GM18499 (cell line): ENCODE data around the gene RPL6.
"Not testable (repeated sequence)": the region's sequence is repeated elsewhere in the genome, so short reads cannot be mapped to it uniquely, and the experiment has no call there.

Source experiments
- ATAC-seq: cut with Tn5 transposase; IDR thresholded peaks from one replicate; pipeline ENCODE4 v1.9.1; 2021; ENCODE audit warnings: moderate number of reproducible peaks; ENCODE audit not compliant: insufficient read depth, unreplicated experiment

The RPL6 gene

DNA sequence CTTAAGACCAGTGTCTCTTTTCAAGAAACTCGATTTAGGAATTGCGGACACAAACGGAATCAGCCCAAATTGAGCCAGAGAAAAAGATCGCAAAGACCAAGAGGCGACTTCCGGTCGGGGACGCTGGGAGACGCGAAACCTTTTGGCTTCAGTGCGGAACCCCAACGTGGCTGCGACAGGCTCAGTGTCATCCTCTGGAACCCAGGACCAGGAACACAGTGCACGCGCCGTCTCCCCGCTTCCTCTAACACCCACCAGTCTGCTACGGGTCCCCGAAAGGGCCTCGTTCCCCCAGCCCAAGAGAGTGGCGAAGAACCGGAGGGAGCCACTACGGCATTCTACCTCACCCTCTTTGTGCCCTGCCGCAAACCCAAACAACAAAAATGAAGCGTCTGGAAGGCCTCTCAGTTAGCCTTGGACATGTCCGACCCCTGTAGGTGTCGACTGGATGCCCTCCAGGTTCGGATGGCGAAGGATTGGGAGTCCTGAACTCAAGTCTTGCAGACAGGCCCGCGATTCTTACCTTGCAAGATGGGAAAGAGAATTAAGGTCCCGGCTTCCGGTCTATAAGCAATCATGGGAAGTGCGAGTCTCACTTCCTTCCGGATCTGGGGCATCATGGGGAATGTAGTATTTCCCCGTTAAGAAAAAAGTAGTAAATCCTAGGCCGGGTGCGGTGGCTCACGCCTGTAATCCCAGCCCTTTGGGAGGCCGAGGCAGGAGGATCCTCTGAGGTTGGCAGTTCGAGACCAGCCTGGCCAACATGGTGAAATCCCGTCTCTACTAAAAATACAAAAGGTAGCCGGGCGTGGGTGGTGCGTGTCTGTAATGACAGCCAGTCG lies at the start of gene RPL6:
RPL6 (minus strand) TSS at position 542 of the 842 bp plus-strand sequence. CDS start 949 bp downstream, outside the sequence.
- no peak for ATAC-seq

DNA sequence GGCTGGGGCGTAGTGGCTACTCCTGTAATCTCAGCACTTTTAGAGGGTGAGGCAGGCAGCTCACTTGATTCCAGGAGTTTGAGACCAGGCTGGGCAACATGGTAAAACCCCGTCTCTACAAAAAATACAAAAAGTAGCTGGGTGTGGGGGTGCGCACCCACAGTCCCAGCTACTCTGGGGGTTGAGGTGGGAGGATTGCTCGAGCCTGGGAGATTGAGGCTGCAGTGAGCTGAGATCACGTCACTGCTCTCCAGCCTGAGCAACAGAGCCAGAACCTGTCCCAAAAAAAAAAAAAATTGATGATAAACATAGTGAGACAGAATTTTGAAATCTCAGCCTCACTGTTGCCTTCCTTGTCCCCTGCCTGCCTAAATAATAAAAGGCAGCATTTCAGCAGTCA lies 49.3 kb upstream of the RPL6 start:
- ATAC-seq, result no peak

DNA sequence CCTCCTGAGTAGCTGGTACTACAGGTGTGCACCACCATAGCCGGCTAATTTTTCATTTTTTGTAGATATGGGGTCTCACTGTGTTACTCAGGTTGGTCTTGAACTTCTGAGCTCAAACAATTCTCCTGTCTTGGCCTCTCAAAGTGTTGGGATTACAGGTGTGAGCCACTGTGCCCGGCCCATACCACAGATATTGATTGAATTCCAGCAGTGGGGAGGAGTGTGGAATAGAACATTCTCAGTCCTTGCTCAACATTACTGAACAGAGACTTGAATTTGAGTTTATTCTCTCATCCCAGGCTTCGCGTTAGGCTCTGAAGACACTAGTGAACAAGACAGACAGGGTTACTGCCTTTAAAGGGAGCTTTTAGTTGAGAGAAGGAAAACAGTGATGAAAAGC lies 48.9 kb upstream of the RPL6 start:
- ATAC-seq, result no peak

DNA sequence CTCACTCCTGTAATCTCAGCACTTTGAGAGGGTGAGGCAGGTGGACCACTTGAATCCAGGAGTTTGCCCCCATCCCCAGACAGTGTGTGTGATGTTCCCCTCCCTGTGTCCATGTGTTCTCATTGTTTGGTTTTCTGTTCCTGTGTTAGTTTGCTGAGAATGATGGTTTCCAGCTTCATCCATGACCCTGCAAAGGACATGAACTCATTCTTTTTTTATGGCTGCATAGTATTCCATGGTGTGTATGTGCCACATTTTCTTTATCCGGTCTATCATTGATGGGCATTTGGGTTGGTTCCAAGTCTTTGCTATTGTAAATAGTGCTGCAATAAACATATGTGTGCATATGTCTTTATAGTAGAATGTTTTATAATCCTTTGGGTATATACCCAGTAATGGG lies 47.7 kb upstream of the RPL6 start:
- not testable (repeated sequence) for ATAC-seq

DNA sequence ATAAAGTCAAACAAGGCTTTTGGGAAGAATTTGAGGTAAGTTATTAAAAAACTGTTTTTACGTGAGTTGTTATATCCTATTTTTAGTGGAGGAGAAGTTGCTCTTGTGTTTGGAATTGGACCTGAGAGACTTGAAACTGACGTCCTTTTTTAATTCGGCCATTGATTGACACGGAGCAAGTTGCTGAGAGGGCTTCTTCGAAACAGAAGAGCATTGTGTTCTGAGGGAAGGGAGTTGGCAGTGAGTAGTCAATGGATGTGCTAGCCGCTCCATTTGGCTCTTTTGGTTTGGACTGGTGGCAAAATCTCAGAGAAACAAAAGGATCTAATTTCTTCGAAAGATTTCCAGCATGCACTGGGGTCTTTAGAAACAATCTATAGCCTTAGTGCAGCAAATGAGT lies 46.6 kb upstream of the RPL6 start:
- ATAC-seq, result no peak

DNA sequence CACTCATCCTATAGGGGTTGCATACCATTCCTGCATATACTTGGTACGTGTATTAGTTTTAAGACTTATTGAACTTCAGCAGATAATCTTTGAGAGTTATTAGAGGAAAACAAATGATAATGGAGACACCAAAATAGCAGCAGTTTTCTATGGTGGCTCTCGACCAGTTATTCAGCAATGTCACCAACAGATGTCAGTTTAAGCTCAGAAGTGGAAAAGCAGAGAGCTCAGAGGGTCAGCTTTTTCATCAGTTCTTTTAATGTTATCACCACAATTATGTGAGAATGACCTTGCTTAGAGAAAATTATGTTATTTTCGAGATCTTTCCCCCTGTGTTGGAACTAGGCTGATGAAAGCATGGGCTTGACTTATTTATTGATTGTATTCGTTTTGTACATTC lies 41.3 kb upstream of the RPL6 start:
- no peak for ATAC-seq

DNA sequence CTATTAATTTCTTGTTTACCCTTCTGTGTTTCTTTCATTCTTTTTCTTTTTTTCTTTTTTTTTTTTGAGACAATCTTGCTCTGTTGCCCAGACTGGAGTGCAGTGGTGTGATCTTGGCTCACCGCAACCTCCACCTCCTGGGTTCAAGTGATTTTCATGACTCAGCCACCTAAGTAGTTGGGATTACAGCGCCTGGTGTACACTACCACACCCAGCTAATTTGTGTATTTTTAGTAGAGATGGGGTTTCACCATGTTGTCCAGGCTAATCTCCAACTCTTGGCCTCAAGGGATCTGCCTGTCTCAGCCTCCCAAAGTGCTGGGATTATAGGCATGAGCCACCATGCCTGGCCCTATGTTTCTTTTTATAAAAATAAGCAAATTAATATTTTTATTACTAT lies 38.8 kb upstream of the RPL6 start:
- not testable (repeated sequence) for ATAC-seq

DNA sequence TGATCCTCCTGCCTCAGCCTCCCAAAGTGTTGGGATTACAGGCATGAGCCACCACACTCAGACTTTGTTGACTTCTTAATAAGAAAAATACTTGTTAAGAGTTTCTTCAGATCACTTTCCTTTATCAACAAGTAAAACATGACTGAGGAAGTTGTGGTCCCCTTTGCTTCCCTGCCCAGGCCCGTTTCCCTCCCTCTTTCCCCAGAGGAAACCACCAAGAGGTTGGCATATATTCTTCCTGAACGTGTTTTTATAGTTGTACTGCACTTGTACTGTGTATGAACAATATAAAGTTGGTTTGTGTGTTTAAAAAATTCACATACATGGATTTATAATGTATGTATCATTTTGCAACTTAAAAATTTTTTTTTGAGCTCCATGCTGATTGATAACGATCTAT lies 37.7 kb upstream of the RPL6 start:
- ATAC-seq, result no peak

DNA sequence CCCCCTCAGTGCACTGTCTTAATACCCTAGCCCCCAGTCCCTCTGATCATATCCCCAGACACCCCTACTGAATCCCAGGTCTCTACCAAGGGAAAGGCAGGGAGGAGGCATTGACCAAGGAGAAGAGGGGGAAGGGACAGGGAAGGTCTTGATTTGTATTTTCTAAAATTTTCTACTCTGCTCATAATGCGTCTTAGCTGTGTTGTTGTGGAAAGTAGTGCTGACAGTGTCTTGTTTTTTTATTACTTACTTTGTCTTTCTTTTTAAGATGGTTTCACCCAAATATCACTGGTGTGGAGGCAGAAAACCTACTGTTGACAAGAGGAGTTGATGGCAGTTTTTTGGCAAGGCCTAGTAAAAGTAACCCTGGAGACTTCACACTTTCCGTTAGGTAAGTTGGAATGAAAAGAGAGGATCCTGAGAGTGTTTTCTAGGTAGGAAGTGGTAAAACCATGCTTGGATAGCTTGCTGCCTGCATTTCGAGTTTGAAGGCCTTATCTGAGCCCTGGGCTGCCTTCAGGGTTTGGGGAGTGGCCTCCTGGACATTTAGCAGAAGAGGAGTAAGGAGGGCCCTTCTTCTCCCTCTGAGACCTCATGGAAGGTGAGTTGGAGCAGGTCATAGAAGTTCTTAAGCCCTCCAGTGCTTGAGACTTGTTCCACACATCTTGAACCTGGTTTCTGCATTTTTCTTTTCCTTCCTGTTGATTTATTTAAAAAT lies 36.8 kb upstream of the RPL6 start:
- no peak for ATAC-seq

DNA sequence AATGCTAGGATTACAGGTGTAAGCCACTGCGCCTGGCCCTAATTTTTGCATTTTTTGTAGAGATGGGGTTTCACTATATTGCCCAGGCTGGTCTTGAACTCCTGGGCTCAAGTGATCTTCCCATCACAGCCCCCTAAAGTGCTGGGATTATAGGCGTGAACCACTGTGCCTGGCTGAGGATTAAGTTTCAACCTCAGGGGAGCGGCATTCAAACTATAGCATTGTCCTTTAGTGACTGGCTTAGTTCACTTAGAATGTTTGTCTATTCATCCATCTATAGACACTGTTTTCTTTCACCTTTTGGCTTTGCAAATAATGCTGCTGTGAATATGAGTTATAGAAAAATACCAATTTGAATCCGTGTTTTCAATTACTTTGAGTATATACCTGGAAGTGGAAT lies 34.5 kb upstream of the RPL6 start:
- ATAC-seq, result no peak

DNA sequence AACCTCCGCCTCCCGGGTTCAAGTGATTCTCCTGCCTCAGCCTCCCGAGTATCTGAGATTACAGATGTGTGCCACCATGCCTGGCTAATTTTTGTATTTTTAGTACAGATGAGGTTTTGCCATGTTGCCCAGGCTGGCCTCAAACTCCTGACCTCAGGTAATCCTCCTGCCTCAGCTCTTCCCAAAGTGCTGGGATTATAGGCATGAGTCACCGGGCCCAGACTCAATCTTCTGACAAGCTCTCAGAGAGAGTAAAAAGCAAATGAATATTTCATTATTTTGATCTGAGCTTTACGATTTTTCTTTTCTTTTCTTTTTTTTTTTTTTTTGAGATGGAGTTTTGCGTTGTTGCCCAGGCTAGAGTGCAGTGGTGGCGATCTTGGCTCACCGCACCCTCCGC lies 31.2 kb upstream of the RPL6 start:
- not testable (repeated sequence) for ATAC-seq

DNA sequence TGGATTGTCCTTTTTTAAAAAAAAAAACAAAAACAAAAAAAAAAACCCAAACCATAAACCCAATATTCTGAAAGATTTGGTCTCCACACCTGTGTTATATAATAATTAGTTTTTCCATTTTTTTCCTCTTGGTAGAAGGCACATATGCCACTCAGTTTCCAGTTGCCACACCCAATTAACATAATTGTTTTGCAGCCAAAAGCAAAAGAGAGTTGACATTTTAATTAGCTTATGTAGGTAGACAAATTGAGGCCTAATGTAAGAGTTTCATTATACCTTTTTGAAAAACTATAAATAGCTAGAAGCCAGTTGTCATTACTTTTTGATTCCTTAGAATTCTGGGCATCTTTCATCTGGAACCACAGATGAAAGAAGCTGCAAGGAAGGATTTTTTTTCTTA lies 30.4 kb upstream of the RPL6 start:
- ATAC-seq, result no peak

DNA sequence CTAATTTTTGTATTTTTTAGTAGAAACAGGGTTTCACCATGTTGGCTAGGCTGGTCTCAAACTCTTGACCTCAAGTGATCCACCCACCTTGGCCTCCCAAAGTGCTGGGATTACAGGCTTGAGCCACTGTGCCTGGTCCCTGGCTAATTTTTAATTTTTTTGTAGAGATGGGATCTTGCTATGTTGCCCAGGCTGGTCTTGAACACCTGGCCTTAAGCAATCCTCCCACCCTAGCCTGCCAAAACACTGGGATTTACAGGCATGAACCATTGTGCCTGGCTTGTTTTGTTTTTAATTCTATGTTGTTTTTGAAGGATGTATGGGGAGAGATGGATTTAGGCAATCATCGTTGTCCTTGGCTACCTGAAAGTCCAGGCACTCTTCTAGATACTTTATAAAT lies 29.2 kb upstream of the RPL6 start:
- not testable (repeated sequence) for ATAC-seq

DNA sequence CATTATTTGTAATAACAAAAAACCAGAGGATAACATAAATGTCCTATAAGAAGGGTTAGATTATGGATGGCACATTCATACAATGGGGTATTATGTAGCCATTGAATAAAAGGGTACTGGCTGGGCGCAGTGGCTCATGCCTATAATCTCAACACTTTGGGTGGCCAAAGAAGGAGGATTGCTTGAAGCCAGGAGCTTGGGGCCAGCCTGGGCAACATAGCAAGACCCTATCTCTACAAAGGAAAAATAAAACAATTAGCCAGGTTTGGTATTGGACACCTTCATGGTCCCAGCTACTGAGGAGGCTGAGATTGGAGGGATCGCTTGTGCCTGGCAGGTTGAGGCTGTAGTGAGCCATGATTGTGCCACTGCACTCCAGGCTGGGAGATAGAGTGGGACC lies 24.1 kb upstream of the RPL6 start:
- no peak for ATAC-seq

DNA sequence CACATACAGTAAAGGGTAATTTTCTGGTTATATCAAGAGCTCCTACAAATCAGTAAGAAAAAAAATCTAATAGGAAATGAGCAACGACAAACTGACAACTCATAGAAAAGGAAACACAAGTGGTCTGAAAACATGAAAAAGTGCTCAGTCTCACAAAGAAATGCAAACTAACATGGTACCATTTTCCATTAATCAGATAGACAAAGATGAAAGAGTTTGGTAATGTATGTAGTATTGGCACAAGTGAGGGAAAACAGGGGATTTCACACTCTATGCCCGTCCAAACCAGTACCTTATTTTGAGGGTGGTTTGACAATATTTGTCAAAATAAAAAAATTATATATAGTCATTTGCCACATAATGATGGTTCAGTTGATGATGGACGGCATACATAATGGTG lies 22.6 kb upstream of the RPL6 start:
- ATAC-seq, result no peak

DNA sequence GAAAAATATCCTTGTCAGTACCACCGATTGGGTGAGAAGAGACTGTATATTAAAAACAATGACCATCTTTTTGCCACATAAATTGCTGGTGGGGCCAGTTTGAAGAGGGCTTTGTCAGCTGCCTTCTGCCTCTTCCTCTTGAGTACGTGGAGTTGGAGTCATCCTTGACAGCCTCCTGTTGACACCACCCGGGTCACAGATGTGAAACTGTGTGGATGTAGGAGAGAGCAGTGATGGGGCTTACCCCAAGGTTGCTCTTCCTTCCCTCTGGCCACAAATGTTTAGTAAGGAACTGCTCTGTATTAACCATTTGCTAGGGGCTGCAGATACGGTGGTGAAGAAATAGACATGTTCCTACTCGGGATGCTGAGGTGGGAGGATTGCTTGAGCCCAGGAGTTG lies 21.5 kb upstream of the RPL6 start:
- no peak for ATAC-seq

DNA sequence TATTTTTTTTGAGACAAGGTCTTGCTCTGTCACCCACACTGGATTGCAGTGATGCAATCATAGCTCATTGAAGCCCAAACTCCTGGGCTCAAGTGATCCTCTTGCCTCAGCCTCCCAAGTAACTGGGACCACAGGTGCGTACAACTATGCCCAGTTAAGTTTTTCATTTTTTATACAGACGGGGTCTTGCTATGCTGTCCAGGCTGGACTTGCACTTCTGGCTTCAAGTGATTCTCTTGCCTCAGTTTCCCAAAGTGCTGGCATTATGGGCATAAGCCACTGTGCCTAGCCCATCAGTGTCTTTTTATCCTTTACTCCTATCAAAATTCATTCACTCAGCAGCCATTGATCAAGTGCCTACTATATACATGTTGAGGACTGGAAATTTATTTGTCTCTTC lies 18.4 kb upstream of the RPL6 start:
- no peak for ATAC-seq

DNA sequence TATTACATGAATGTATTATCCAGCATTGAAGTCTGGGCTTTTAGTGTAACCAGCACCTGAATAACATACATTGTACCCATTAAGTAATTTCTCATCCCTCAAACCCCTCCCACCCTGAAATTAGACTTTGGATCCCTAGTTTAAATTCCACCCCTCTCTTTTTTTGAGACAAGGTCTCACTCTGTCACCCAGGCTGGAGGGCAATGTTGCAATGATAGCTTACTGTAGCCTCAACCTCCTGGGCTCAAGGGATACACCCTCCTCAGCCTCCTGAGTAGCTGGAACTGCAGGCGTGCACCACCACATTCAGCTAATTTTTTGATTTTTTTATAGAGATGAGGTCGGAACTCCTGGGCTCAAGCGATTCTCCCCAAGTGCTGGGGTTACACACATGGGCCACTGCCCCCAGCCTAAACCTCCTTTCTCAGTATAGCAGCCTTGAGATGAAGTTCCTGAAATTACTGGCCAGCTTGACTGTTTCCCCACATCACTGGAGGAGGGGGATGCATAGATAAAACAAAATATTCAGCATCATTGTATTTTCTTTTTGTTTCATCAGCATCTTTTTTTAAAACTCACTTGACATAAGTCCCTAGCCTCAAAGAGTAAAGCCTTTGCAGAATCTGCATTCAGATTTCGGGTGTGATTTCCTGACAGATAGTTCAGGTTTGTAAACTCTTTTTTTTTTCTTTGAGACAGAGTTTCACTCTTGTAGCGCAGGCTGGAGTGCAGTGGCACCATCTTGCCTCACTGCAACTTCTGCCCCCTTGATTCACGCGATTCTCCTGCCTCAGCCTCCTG lies 16.4 kb upstream of the RPL6 start:
- ATAC-seq, result no peak

DNA sequence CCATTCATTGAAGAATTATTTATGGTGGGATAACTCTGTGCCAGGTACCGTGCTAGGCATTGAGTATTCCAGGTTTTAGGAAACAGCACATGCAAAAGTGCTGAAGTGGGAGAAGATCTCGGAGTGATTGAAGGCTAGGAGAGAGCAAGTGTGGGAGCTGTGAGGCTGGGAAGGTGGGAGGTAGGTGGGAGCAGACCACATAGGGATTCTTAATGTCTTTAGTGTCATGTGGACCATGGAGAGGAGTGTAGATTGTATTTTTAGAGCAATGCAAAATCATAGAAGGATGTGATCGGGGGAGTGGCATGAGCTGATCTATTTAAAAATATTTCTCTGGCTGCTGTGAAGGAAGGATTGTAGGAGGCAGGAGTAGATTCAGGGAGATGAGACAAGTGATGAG lies 14.7 kb upstream of the RPL6 start:
- no peak for ATAC-seq

DNA sequence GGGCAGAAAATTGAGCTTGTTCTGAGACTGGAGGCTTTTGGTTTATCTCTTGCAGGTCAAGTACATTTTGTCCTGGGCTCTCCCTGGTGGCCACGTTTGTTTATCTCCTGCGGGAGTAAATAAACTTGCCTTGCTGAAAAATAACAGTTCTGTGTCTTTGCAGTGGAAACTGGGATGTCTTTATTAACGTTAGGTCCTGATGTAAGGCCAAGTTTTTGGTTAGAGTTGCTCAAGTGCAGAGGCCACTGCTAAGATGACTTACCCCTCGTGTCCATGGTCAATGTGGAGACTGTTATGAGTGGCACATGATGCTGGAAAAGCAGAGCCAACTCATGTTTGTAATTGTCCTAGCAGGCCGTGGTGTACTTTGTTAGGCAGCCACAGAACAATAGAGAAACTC lies 13.1 kb upstream of the RPL6 start:
- no peak for ATAC-seq

DNA sequence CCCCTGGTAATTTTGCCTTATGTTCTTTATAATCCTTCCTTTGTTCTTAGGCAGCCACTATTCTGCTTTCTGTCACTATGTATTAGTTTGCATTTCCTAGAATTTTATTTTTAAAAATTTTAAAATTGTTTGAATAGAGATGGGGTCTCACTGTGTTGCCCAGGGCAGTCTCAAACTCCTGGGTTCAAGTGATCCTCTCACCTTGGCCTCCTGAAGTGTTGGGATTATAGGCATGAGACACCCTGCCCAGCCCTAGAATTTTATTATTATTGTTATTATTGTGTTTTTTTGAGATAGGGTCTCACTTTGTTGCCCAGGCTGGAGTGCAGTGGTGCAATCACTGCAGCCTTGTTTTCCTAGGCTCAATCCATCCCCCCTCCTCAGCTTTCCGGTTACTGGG lies 12.0 kb upstream of the RPL6 start:
- ATAC-seq, result no peak
